Loucy (cell line): ENCODE measurements around the gene KRTAP9-7.

Source experiments
- CTCF ChIP-seq: fragments of 200-600 bp; sonication (generic); conservative IDR thresholded peaks from 2 replicates; pipeline ENCODE4 v1.5.1; 2014; ENCODE audit warnings: mild to moderate bottlenecking, antibody characterized with exemption, low read length
- EZH2phosphoT487 ChIP-seq: fragments of 200-600 bp; IDR thresholded peaks from 2 replicates; pipeline ENCODE4 v1.6.1; 2018; ENCODE audit warnings: antibody characterized with exemption, mild to moderate bottlenecking, moderate library complexity, borderline replicate concordance

- TF ChIP-seq CTCF (no peak), EZH2phosphoT487 (no peak)
Measured at GRCh38 chr17:41267711-41268110, 7.8 kb upstream of the KRTAP9-7 start.
